HepG2 (cell line): ENCODE results near the gene TOB1. TPM values are rescaled to one million over a fixed set of nuclear protein-coding genes. Genes with fewer than 3 reads are reported as not detected.

Source experiments
- ARNT2 ChIP-seq: sonication (generic); formaldehyde crosslinking; IDR thresholded peaks from 2 replicates; pipeline ENCODE4 v1.8.0; 2022; ENCODE audit warnings: mild to moderate bottlenecking, low read depth, missing genetic modification reagents, moderate library complexity
- BCL3 ChIP-seq: sonication (generic); formaldehyde crosslinking; IDR thresholded peaks from 2 replicates; pipeline ENCODE4 v1.5.1; 2020; ENCODE audit warnings: mild to moderate bottlenecking, missing genetic modification reagents, moderate library complexity
- BCL6 ChIP-seq: IDR thresholded peaks from 2 replicates; pipeline ENCODE4 v1.6.1; 2016; ENCODE audit warnings: missing genetic modification reagents, missing compliant biosample characterization
- CBX2 ChIP-seq, 2 experiments: fragments of 200-600 bp in 1 of 2; sonication (generic); formaldehyde crosslinking in 1 of 2; IDR thresholded peaks; 2 replicates each; pipeline versions ENCODE4 v1.7.0 to v1.8.1; 2018 to 2022; ENCODE audit warnings: low read depth in 2 of 2, low read length in 1 of 2, mild to moderate bottlenecking in 1 of 2, missing genetic modification reagents in 1 of 2
- CTCF ChIP-seq: sonication (generic); formaldehyde crosslinking; IDR thresholded peaks from 2 replicates; pipeline ENCODE4 v1.5.0; 2020; ENCODE audit warnings: mild to moderate bottlenecking, missing genetic modification reagents, moderate library complexity
- KDM5B ChIP-seq: sonication (generic); formaldehyde crosslinking; IDR thresholded peaks from 2 replicates; pipeline ENCODE4 v1.4.0; 2020; ENCODE audit warnings: missing genetic modification reagents, mild to moderate bottlenecking, borderline replicate concordance
- KLF11 ChIP-seq: IDR thresholded peaks from 2 replicates; pipeline ENCODE4 v1.6.1; 2016; ENCODE audit warnings: missing compliant biosample characterization
- MAF1 ChIP-seq: sonication (generic); formaldehyde crosslinking; IDR thresholded peaks from 2 replicates; pipeline ENCODE4 v1.5.0; 2020; ENCODE audit warnings: missing genetic modification reagents, borderline replicate concordance
- MEIS2 ChIP-seq: sonication (generic); formaldehyde crosslinking; IDR thresholded peaks from 2 replicates; pipeline ENCODE4 v1.9.0; 2021; ENCODE audit warnings: mild to moderate bottlenecking, missing genetic modification reagents
- NCOR1 ChIP-seq: fragments of 200-600 bp; sonication (generic); IDR thresholded peaks from 2 replicates; pipeline ENCODE4 v1.7.0; 2017; ENCODE audit warnings: antibody characterized with exemption, low read length, borderline replicate concordance
- NKX3-1 ChIP-seq: sonication (generic); formaldehyde crosslinking; IDR thresholded peaks from 2 replicates; pipeline ENCODE4 v1.5.0; 2020; ENCODE audit warnings: missing genetic modification reagents
- PPARG ChIP-seq: conservative IDR thresholded peaks from 2 replicates; pipeline ENCODE4 v1.6.1; 2016; ENCODE audit warnings: missing biosample characterization, missing genetic modification reagents
- SOX13 ChIP-seq, 3 experiments: fragments of 450-650 bp in 1 of 3; sonication (generic) in 1 of 3; formaldehyde crosslinking in 1 of 3; IDR thresholded peaks in 2 of 3; conservative IDR thresholded peaks in 1 of 3; 2 replicates each; pipeline versions ENCODE4 v1.5.0 to v1.6.1; 2016 to 2020; ENCODE audit warnings: antibody characterized with exemption in 1 of 3, mild to moderate bottlenecking in 1 of 3, missing compliant biosample characterization in 1 of 3, missing genetic modification reagents in 1 of 3, moderate library complexity in 1 of 3
- ZBTB7B ChIP-seq: sonication (generic); formaldehyde crosslinking; IDR thresholded peaks from 2 replicates; pipeline ENCODE4 v1.4.0; 2020; ENCODE audit warnings: missing genetic modification reagents
- ZNF256 ChIP-seq: sonication (generic); formaldehyde crosslinking; conservative IDR thresholded peaks from 2 replicates; pipeline ENCODE4 v1.4.0; 2020; ENCODE audit warnings: missing genetic modification reagents
- ZNF276 ChIP-seq: sonication (generic); formaldehyde crosslinking; IDR thresholded peaks from 2 replicates; pipeline ENCODE4 v1.4.0; 2020; ENCODE audit warnings: mild to moderate bottlenecking, low read depth, missing genetic modification reagents
- ZNF430 ChIP-seq: sonication (generic); formaldehyde crosslinking; IDR thresholded peaks from 2 replicates; pipeline ENCODE4 v1.9.0; 2021; ENCODE audit warnings: mild to moderate bottlenecking, missing genetic modification reagents
- ZNF746 ChIP-seq: sonication (generic); formaldehyde crosslinking; IDR thresholded peaks from 2 replicates; pipeline ENCODE4 v1.8.0; 2022; ENCODE audit warnings: mild to moderate bottlenecking, missing genetic modification reagents
- ZNF772 ChIP-seq: sonication (generic); formaldehyde crosslinking; IDR thresholded peaks from 2 replicates; pipeline ENCODE4 v1.5.0; 2020; ENCODE audit warnings: mild to moderate bottlenecking, missing genetic modification reagents
- ZNF792 ChIP-seq: IDR thresholded peaks from 2 replicates; pipeline ENCODE4 v1.6.1; 2016
- ZNF839 ChIP-seq: sonication (generic); formaldehyde crosslinking; IDR thresholded peaks from 2 replicates; pipeline ENCODE4 v1.4.0; 2020; ENCODE audit warnings: missing genetic modification reagents, mild to moderate bottlenecking, borderline replicate concordance
- polyA plus RNA-seq, 8 experiments: library from polyadenylated mRNA; depleted of rRNA in 3 of 8; stranded (reverse) in 7 of 8; unstranded in 1 of 8; fragments of >200 nt; fragmentation: Illumina TruSeq in 4 of 8; extraction: Trizol in 4 of 8; gene quantifications; 2 replicates each; pipeline versions ENCODE4 v1.2.1 to v1.2.3, GENCODE V29; 2011 to 2016; ENCODE audit warnings: low read depth in 4 of 8, missing spikeins in 1 of 8, mixed read lengths in 1 of 8; ENCODE audit not compliant: insufficient read depth in 1 of 8
- total RNA-seq, 5 experiments: library from RNA; depleted of rRNA; stranded (reverse); fragments of >200 nt; fragmentation: Illumina TruSeq; extraction: Trizol; gene quantifications; 2 replicates each; pipeline ENCODE4 v1.2.3, GENCODE V29; 2016; ENCODE audit warnings: low read depth in 1 of 5
- TF ChIP-seq, protein P1 (sequence below): sonication (generic); formaldehyde crosslinking; IDR thresholded peaks from 2 replicates; pipeline ENCODE4 v1.4.0; 2020; ENCODE audit warnings: missing genetic modification reagents

TOB1 gene
- total and polyA plus RNA-seq, 2 of the 13 experiments (the other 11 are each of a cell fraction or from before 2014, with no cell fraction given), result 21.9 to 57.7 TPM

- TF ChIP-seq ZNF746 (CRISPR knock-in tag), result 0 out of 2 replicates have a peak, but pooled peaks have one; percentile 44
- TF ChIP-seq ZNF792 (CRISPR knock-in tag), result peak; percentile 76
- peak; percentile 35; the same call in 1 of the 2 replicates for TF ChIP-seq ZNF430 (CRISPR knock-in tag)
- TF ChIP-seq PPARG, result 0 out of 2 replicates have a peak, but pooled peaks have one; percentile 15
- TF ChIP-seq ARNT2, result no peak
- no peak for TF ChIP-seq BCL6 (CRISPR knock-in tag)
- TF ChIP-seq ZBTB7B, result peak; percentile 71; the same call in 1 of the 2 replicates
- 0 out of 2 replicates have a peak, but pooled peaks have one; percentile 11 for TF ChIP-seq NKX3-1 (CRISPR knock-in tag)
- TF ChIP-seq CTCF (CRISPR knock-in tag), result peak; percentile 50
- 0 out of 2 replicates have a peak, but pooled peaks have one; percentile 42 for TF ChIP-seq ZNF256
- peak; percentile 56; the same call in 1 of the 2 replicates for TF ChIP-seq ZNF772
- 0 out of 2 replicates have a peak, but pooled peaks have one; percentile 24 for TF ChIP-seq MAF1 (CRISPR knock-in tag)
- TF ChIP-seq, protein P1, sequence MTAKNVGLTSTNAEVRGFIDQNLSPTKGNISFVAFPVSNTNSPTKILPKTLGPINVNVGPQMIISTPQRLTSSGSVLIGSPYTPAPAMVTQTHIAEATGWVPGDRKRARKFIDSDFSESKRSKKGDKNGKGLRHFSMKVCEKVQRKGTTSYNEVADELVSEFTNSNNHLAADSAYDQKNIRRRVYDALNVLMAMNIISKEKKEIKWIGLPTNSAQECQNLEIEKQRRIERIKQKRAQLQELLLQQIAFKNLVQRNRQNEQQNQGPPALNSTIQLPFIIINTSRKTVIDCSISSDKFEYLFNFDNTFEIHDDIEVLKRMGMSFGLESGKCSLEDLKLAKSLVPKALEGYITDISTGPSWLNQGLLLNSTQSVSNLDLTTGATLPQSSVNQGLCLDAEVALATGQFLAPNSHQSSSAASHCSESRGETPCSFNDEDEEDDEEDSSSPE (CRISPR knock-in tag), result peak; percentile 18; the same call in 1 of the 2 replicates
- TF ChIP-seq MEIS2 (CRISPR knock-in tag), result peak; percentile 85
- peak; percentile 92 for TF ChIP-seq NCOR1
- peak; percentile 59; the same call in 1 of the 2 replicates for TF ChIP-seq ZNF276 (CRISPR knock-in tag)
- TF ChIP-seq KLF11 (CRISPR knock-in tag), result peak; percentile 82; the same call in 1 of the 2 replicates
- peak; percentile 96; the same call in 1 of the 2 replicates for TF ChIP-seq BCL3 (CRISPR knock-in tag)
- TF ChIP-seq ZNF839 (CRISPR knock-in tag), result no peak; the same call in 1 of the 2 replicates
- TF ChIP-seq CBX2 (IDR thresholded peaks at IDR 0.05; ENCODE audit: low read depth, low read length), result peak; percentile 61; the same call in 1 of the 2 replicates
- TF ChIP-seq CBX2 (CRISPR knock-in tag; IDR thresholded peaks at IDR 0.05; ENCODE audit: low read depth), result 0 out of 2 replicates have a peak, but pooled peaks have one; percentile 74
- TF ChIP-seq SOX13 (IDR thresholded peaks at IDR 0.05), result peak; percentile 28
- peak in 1 of 2 experiments; percentile 79; a peak in 2 of 4 replicates for TF ChIP-seq SOX13 (CRISPR knock-in tag; conservative IDR thresholded peaks at IDR 0.05 in 1 of 2, IDR thresholded peaks at IDR 0.05 in 1 of 2)
- TF ChIP-seq KDM5B (CRISPR knock-in tag), result peak; percentile 87; the same call in 1 of the 2 replicates
Observed at GRCh38 chr17:50844117-50844700, 21.9 kb downstream of the TOB1 start (continued).
